ENCODE results near the gene ALDH7A1. TPM values are rescaled to one million over a fixed set of nuclear protein-coding genes. Genes with fewer than 3 reads are reported as not detected.
"Not testable (repeated sequence)": the region's sequence is repeated elsewhere in the genome, so short reads cannot be mapped to it uniquely, and the experiment has no call there.

Gene ALDH7A1
- polyA plus RNA-seq (2012; ENCODE audit: insufficient read depth, insufficient read length) = not detected

DNA sequence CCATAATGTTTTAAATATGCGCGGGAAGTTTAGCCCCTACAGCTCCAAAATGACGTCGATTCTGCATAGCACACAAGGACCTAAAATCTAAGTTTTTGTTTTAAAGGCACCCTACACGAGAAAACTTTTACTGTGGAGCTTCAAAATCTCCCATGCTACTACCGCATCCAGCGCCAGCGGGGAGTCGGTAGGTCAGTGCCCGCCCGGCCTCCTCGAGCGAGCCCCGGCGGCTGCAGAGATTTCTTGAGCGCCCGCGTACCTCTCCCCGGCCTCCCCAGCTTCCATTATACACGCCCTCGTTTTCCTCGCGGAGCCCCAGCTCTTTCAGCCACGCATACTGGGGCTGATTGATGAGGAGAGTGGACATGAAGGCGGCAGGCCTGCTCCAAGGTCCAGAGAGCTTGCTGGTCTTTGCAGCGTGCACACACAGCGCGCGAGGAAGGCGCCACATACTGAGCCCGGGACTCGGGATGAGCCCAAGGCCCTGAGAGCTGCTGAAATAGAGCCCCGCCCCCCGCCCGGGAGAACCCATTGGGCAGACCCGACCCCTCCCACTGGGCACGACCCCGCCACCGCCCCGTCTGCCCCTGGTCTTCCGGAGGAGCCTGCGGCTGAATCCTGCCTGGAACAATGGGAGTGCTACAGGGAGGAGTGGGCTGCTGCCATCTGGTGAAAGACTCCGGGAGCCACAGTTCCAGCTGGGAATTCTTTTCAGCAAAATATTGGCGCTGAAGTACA, at the start of gene ALDH7A1:
Gene ALDH7A1 (minus strand): TSS at position 472 of the 738 bp plus-strand sequence. CDS start 21 bp downstream, at position 451.
- no peak for DNase-seq (ENCODE audit: low read depth, low spot score)
- H3K4me3 ChIP-seq (ENCODE audit: low read length) = no peak within 1 kb of the TSS

DNA sequence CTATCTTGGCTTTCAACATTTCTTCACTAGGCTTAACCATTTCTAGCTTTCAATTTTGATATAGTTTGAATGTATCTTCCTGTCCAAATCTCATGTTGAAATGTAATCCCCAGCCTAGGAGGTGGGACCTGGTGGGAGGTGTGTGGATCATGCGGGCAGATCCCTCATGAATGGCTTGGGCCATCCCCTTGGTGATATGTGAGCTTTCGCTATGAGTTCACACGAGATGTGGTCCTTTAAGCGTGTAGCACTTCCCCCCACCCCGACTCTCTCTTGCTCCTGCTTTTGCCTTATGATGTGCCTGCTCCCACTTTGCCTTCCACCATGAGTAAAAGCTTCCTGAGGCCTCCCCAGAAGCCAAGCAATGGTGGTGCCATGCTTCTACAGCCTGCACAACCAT, 46.4 kb upstream of the ALDH7A1 start:
- no peak overlapping the region for H3K4me3 ChIP-seq (ENCODE audit: low read length)
- DNase-seq (ENCODE audit: low read depth, low spot score) = no peak

DNA sequence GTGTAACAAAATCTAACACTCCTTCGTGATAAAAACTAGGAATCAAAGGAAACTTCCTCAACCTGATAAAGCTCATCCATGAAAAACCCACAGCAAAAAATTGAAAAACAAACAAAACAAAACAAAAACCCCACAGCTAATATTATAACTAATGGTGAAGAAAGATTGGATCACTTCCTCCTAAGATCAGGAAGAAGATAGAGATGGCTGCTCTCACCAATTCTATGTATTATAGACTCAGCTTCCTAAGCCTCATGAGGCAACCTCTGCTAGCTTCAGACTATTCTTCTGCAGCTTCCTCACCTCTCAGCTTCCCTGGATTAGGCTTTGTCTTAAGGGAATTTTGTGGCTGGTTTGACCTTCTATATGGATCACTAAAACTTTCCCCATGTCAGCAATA, 45.8 kb upstream of the ALDH7A1 start:
- no peak overlapping the region for H3K4me3 ChIP-seq (ENCODE audit: low read length)
- DNase-seq (ENCODE audit: low read depth, low spot score) = no peak

GRCh38 chr5:126636956-126637355, 41.9 kb upstream of the ALDH7A1 start:
- DNase-seq (ENCODE audit: low read depth, low spot score) = no peak
- H3K4me3 ChIP-seq (ENCODE audit: low read length) = no peak overlapping the region

GRCh38 chr5:126635585-126635984, 40.6 kb upstream of the ALDH7A1 start:
- no peak overlapping the region for H3K4me3 ChIP-seq (ENCODE audit: low read length)
- no peak for DNase-seq (ENCODE audit: low read depth, low spot score)

GRCh38 chr5:126633552-126633951, 38.5 kb upstream of the ALDH7A1 start:
- H3K4me3 ChIP-seq (ENCODE audit: low read length) = no peak overlapping the region
- no peak for DNase-seq (ENCODE audit: low read depth, low spot score)

DNA sequence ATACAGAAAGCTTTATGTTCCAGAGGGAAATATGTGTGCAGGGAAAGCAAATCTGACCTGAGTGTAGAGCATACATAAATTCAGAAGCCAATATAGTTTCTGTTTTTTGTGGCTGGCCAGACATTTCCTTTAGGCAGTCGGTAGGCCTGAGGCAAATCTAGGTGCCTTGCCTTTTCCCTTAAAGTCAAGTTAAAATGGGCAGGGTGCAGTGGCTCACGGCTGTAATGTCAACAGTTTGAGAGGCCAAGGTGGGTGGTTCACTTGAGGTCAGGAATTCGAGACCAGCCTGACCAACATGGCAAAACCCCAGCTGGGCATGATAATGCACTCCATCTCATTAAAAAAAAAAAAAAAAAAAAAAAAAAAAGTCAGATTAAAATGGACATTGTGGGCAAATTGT, 36.9 kb upstream of the ALDH7A1 start:
- no peak overlapping the region for H3K4me3 ChIP-seq (ENCODE audit: low read length)
- no peak for DNase-seq (ENCODE audit: low read depth, low spot score)

GRCh38 chr5:126628102-126628501, 33.1 kb upstream of the ALDH7A1 start:
- no peak overlapping the region for H3K4me3 ChIP-seq (ENCODE audit: low read length)
- no peak for DNase-seq (ENCODE audit: low read depth, low spot score)

DNA sequence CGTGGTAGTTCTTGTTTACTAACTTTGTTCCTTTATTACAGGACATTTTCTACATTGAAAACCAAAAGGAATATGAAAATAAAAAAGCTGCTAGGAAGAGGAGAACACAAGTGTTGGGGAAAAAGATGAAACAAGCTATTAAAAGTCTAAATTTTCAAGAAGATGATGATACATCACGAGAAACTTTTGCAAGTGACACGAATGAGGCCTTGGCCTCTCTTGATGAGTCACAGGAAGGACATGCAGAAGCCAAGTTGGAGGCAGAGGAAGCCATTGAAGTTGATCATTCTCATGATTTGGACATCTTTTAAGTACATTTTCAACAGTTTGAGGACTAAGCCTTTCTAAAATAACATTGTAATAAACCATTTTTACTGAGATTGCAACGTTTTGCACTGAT, 29.5 kb upstream of the ALDH7A1 start:
- H3K4me3 ChIP-seq (ENCODE audit: low read length) = no peak overlapping the region
- no peak for DNase-seq (ENCODE audit: low read depth, low spot score)

GRCh38 chr5:126619781-126620180, 24.8 kb upstream of the ALDH7A1 start:
- no peak overlapping the region for H3K4me3 ChIP-seq (ENCODE audit: low read length)
- DNase-seq (ENCODE audit: low read depth, low spot score) = no peak

DNA sequence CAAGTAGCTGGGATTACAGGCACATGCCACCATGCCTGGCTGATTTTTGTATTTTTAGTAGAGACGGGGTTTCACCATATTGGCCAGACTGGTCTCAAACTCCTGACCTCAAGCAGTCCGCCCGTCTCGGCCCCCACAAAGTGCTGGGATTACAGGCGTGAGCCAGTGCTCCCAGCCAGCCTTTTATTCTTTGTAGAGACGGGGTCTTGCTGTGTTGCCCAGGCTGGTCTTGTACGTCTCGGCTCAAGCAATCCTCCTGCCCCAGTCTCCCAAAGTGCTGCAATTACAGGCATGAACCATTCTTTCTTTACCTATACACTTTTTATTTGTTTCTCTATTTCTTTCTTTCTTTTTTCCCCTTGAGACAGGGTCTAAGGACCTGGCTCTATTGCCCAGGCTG, 22.6 kb upstream of the ALDH7A1 start:
- H3K4me3 ChIP-seq (ENCODE audit: low read length); DNase-seq (ENCODE audit: low read depth, low spot score): not testable (repeated sequence)

DNA sequence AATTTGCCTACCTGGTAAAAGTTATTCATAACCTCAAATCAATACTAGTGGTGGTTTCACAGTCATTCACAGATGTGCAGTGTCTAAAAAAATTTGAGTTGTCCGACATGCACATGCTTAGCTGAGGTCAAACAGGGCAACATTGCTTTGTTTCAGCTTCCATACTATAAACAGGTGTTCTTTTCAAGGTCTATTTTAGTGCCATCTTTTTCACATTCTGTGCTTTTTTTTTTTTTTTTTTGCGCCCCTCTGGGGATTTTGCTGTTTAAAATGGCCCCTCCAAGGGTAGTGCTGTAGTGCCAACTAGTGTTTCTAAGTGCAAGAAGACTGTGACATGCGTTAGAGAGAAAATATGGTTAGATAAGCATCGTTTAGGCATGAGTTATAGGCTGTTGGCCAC, 20.3 kb upstream of the ALDH7A1 start:
- no peak for DNase-seq (ENCODE audit: low read depth, low spot score)
- no peak overlapping the region for H3K4me3 ChIP-seq (ENCODE audit: low read length)

DNA sequence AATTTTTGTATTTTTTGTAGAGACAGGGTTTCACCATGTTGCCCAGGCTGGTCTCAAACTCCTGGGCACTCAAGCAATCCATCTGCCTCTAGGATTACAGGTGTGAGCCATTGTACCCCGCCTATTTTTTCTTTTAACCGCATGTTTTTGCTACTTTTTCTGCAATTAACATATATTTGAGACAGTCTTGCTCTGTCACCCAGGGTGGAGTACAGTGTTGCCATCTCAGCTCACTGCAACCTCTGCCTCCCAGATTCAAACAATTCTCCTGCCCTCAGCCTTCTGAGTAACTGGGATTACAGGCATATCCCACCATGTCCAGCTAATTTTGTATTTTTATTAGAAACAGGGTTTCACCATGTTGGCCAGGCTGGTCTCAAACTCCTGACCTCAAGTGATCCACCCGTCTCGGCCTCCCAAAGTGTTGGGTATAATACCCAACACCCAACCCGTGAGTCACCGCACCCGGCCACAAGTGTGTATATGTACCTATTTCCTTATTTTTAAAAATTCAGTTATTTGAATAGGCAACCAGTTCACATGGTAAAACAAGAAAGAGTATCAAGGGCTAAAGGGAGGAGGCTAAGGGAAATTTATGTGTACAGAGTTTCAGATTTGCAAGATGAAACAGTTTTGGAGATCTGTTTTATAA, 19.0 kb upstream of the ALDH7A1 start:
- DNase-seq (ENCODE audit: low read depth, low spot score) = no peak
- no peak overlapping the region for H3K4me3 ChIP-seq (ENCODE audit: low read length)

DNA sequence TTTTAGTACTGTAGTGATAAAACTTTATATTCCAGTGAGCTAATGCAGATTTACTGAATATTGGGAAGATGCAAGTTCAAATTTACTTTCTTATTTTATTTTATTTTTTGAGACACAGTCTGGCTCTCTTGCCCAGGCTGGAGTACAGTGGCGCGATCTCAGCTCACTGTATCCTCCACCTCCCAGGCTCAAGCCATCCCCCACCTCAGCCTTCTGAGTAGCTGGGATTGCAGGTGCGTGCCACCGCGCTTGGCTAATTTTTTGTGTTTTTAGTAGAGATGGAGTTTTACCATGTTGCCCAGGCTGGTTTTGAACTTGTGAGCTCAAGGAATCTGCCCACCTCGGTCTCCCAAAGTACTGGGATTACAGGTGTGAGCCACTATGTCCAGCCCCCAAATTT, 15.6 kb upstream of the ALDH7A1 start:
- no peak for DNase-seq (ENCODE audit: low read depth, low spot score)
- no peak overlapping the region for H3K4me3 ChIP-seq (ENCODE audit: low read length)

- H3K4me3 ChIP-seq (ENCODE audit: low read length) = no peak overlapping the region
- no peak for DNase-seq (ENCODE audit: low read depth, low spot score)
Measured at GRCh38 chr5:126610160-126610559, 15.1 kb upstream of the ALDH7A1 start.

GRCh38 chr5:126605525-126605924, 10.5 kb upstream of the ALDH7A1 start:
- no peak overlapping the region for H3K4me3 ChIP-seq (ENCODE audit: low read length)
- no peak for DNase-seq (ENCODE audit: low read depth, low spot score)

- H3K4me3 ChIP-seq (ENCODE audit: low read length) = no peak overlapping the region
- DNase-seq (ENCODE audit: low read depth, low spot score) = no peak
Measured at GRCh38 chr5:126603402-126603991, 8.5 kb upstream of the ALDH7A1 start.

DNA sequence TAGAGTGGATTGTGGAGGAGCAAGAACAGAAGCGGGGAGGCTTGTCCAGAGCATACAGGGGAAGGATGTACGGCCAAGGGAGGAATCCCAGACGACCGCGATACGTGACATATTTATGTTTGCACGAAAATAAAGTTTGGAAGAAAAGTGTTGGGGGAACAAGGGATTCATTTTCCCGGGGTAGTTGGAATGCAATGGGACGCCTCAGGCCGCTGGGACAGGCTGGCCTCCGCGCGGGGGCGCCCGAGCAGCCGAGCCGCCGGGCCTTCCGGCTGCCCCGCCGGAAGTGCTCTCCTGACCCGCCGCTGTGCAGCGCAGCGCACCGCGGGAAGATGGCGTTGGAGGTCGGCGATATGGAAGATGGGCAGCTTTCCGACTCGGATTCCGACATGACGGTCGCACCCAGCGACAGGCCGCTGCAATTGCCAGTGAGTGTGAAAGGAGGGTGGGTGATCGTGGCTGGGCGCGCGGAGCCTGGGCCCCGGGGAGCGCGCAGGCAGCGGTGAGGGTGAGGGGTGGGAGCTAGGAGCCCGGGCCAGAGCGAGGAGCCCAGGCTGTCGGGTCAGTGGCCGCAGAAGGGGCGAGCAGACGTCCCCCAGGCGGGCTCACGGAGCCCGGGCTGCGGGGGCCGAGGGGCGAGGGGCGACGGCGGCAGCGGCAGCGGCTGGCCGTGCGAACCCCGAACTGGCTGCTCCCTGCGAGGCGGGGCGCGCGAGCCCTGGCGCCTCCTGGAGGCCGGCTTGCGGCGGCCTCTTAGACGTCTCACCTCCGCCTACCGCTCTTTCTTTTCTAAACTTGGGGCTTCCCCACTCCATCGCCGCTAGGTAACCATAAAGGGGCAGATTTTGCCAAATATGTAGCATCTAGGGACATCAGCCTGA, 5.9 kb upstream of the ALDH7A1 start, which contains the start of gene PHAX:
Gene PHAX (plus strand): TSS at position 317 of the 881 bp plus-strand sequence. CDS start 16 bp downstream, at position 333.
- H3K4me3 ChIP-seq (ENCODE audit: low read length) = peak within 1 kb of the TSS; percentile 93
- DNase-seq (ENCODE audit: low read depth, low spot score) = peak; percentile 53

- H3K4me3 ChIP-seq (ENCODE audit: low read length) = peak overlapping the region; percentile 93
- DNase-seq (ENCODE audit: low read depth, low spot score) = not testable (repeated sequence)
Measured at GRCh38 chr5:126599971-126600630, 5.1 kb upstream of the ALDH7A1 start.
